Large intestine (tissue), 3 donors: ENCODE measurements around the gene RRP1. TPM values are rescaled to one million over a fixed set of nuclear protein-coding genes. Genes with fewer than 3 reads are reported as not detected.

Experiments
- DNase-seq, 2 donors: peaks; one replicate each; pipeline versions ENCODE4 v3.0.0 to v3.0.0-alpha.2; 2013
- H3K27ac ChIP-seq: one replicate; pipeline ENCODE4 v1.5.1; 2013; ENCODE audit warnings: low read length
- H3K27me3 ChIP-seq: 2 replicates; pipeline ENCODE4 v1.6.1; 2013; ENCODE audit warnings: low read length; ENCODE audit not compliant: control insufficient read depth, insufficient read depth
- H3K36me3 ChIP-seq: 2 replicates; pipeline ENCODE4 v1.6.1; 2013; ENCODE audit warnings: low read length; ENCODE audit not compliant: control insufficient read depth, insufficient read depth
- H3K4me1 ChIP-seq: one replicate; pipeline ENCODE4 v1.6.1; 2013; ENCODE audit warnings: low read length; ENCODE audit not compliant: control insufficient read depth, insufficient read depth
- H3K4me3 ChIP-seq: one replicate; pipeline ENCODE4 v1.5.1; 2013; ENCODE audit warnings: low read length
- H3K9me3 ChIP-seq: one replicate; pipeline ENCODE4 v1.6.1; 2013; ENCODE audit warnings: mild to moderate bottlenecking, low read depth, low read length, moderate library complexity; ENCODE audit not compliant: control insufficient read depth
- WGBS: methylation state at CpG from one replicate; pipeline ENCODE4 v1.1.5; 2013; ENCODE audit warnings: low lambda C conversion rate; ENCODE audit not compliant: insufficient coverage; 5-methylcytosine and 5-hydroxymethylcytosine counted together
- polyA plus RNA-seq: library from polyadenylated mRNA; unstranded; fragments of 120-200 nt; gene quantifications from one replicate; pipeline ENCODE4 v1.2.1, GENCODE V29; 2013

Gene RRP1
- polyA plus RNA-seq, 1 donor = 23.8 TPM

GRCh38 chr21:43811262-43812105 lies 22.1 kb downstream of the RRP1 start:
- Histone ChIP-seq H3K36me3 (no peaks in the 10 kb centered on the region), H3K27me3 (no peaks in the 10 kb centered on the region), H3K4me3 (no peak overlapping the region), H3K4me1 (peaks cover 16% of the 10 kb centered on the region), H3K27ac (no peak overlapping the region), H3K9me3 (peaks cover 2% of the 10 kb centered on the region)
- DNase-seq = no peak
- no CpG with 5 or more reads among the region's 24 CpGs for WGBS

- Histone ChIP-seq H3K4me3 (no peak overlapping the region), H3K27me3 (no peaks in the 10 kb centered on the region), H3K36me3 (no peaks in the 10 kb centered on the region), H3K4me1 (peaks cover 17% of the 10 kb centered on the region), H3K27ac (no peak overlapping the region), H3K9me3 (peaks cover 2% of the 10 kb centered on the region)
- 40% methylated on average over 1 of the region's 27 CpGs for WGBS
- no peak for DNase-seq
These were observed 22.9 kb downstream of the RRP1 start for GRCh38 chr21:43812139-43812821.

GRCh38 chr21:43812957-43813655 lies 23.7 kb downstream of the RRP1 start:
- H3K4me3 ChIP-seq = no peak overlapping the region
- H3K27ac ChIP-seq = no peak overlapping the region
- H3K9me3 ChIP-seq = peaks cover 2% of the 10 kb centered on the region
- peaks cover 18% of the 10 kb centered on the region for H3K4me1 ChIP-seq
- H3K36me3 ChIP-seq = no peaks in the 10 kb centered on the region
- H3K27me3 ChIP-seq = no peaks in the 10 kb centered on the region
- WGBS = no CpG with 5 or more reads among the region's 19 CpGs
- DNase-seq = no peak

- peaks cover 5% of the 10 kb centered on the region for H3K9me3 ChIP-seq
- no peak for DNase-seq
- H3K36me3 ChIP-seq = no peaks in the 10 kb centered on the region
- no peaks in the 10 kb centered on the region for H3K27me3 ChIP-seq
- no peak overlapping the region for H3K4me3 ChIP-seq
- WGBS = no CpG with 5 or more reads among the region's 5 CpGs
- no peak overlapping the region for H3K27ac ChIP-seq
- peaks cover 18% of the 10 kb centered on the region for H3K4me1 ChIP-seq
These were observed 24.2 kb downstream of the RRP1 start for GRCh38 chr21:43813656-43813980.

- H3K27me3 ChIP-seq = no peaks in the 10 kb centered on the region
- H3K9me3 ChIP-seq = peaks cover 8% of the 10 kb centered on the region
- no CpG with 5 or more reads among the region's 28 CpGs for whole genome bisulfite sequencing
- H3K4me3 ChIP-seq = no peak overlapping the region
- H3K36me3 ChIP-seq = no peaks in the 10 kb centered on the region
- H3K27ac ChIP-seq = no peak overlapping the region
- no peak for DNase-seq
- peaks cover 18% of the 10 kb centered on the region for H3K4me1 ChIP-seq
These were observed 25.1 kb downstream of the RRP1 start for GRCh38 chr21:43814215-43815106.

GRCh38 chr21:43815107-43815613 lies 25.8 kb downstream of the RRP1 start:
- H3K4me1 ChIP-seq = peaks cover 18% of the 10 kb centered on the region
- no peaks in the 10 kb centered on the region for H3K36me3 ChIP-seq
- no CpG with 5 or more reads among the region's 27 CpGs for WGBS
- no peaks in the 10 kb centered on the region for H3K27me3 ChIP-seq
- H3K9me3 ChIP-seq = peaks cover 8% of the 10 kb centered on the region
- H3K27ac ChIP-seq = no peak overlapping the region
- H3K4me3 ChIP-seq = no peak overlapping the region
- DNase-seq = no peak

GRCh38 chr21:43815991-43816390 lies 26.6 kb downstream of the RRP1 start:
- peaks cover 8% of the 10 kb centered on the region for H3K9me3 ChIP-seq
- no peak overlapping the region for H3K4me3 ChIP-seq
- WGBS = no CpG with 5 or more reads among the region's 15 CpGs
- no peaks in the 10 kb centered on the region for H3K27me3 ChIP-seq
- no peaks in the 10 kb centered on the region for H3K36me3 ChIP-seq
- peaks cover 11% of the 10 kb centered on the region for H3K4me1 ChIP-seq
- no peak for DNase-seq
- no peak overlapping the region for H3K27ac ChIP-seq

- H3K27ac ChIP-seq = no peak overlapping the region
- peaks cover 11% of the 10 kb centered on the region for H3K9me3 ChIP-seq
- no peaks in the 10 kb centered on the region for H3K36me3 ChIP-seq
- DNase-seq = no peak
- no peaks in the 10 kb centered on the region for H3K27me3 ChIP-seq
- WGBS = no CpG with 5 or more reads among the region's 14 CpGs
- H3K4me3 ChIP-seq = no peak overlapping the region
- H3K4me1 ChIP-seq = peaks cover 9% of the 10 kb centered on the region
These were observed 27.3 kb downstream of the RRP1 start for GRCh38 chr21:43816611-43817071.

GRCh38 chr21:43817157-43818086 lies 28.0 kb downstream of the RRP1 start:
- peaks cover 9% of the 10 kb centered on the region for H3K4me1 ChIP-seq
- WGBS = no CpG with 5 or more reads among the region's 29 CpGs

More at GRCh38 chr21:43817157-43818086, 28.0 kb downstream of the RRP1 start:
- DNase-seq = no peak
- H3K4me3 ChIP-seq = no peak overlapping the region
- no peaks in the 10 kb centered on the region for H3K27me3 ChIP-seq
- peaks cover 15% of the 10 kb centered on the region for H3K9me3 ChIP-seq
- no peaks in the 10 kb centered on the region for H3K36me3 ChIP-seq
- H3K27ac ChIP-seq = no peak overlapping the region
